Globus pallidus (tissue), 1 donor: Measurements from ENCODE around the gene OPRL1.
A peak's percentile ranks its signal among the peaks of the same experiment; 100 is the strongest.

Experiments
- DNase-seq: peaks from one replicate; pipeline ENCODE4 v3.0.0-alpha.2; 2015; ENCODE audit warnings: low spot score

Gene OPRL1

DNA sequence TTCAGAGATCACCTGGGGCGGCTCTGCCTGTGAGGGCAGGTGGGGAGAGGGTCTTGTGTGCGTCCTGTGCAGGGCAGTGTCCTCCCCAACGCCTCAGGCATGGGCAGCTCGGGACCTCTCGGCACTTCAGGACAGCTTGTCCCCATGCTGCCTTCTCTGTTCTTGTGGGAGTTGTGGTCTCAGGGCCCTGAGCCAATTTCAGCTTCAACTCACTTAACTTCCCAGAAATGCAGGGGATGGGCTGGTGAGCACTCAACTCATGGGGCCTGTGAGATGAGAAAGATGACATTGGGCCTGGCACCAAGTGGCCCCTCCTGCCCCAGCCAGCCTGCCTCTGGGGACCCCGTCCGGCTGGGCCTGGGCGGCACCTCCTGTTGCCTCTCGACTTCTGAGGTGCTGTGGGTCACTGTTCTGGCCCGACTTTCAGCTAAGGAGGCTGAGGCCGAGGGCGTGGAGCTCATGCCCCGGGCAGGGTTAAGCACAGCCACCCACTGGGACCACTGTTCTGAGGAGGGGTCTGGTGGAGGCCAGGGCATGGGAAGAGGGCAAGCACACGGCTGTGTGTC, 7.3 kb upstream of the OPRL1 start:
- DNase-seq = no peak

DNA sequence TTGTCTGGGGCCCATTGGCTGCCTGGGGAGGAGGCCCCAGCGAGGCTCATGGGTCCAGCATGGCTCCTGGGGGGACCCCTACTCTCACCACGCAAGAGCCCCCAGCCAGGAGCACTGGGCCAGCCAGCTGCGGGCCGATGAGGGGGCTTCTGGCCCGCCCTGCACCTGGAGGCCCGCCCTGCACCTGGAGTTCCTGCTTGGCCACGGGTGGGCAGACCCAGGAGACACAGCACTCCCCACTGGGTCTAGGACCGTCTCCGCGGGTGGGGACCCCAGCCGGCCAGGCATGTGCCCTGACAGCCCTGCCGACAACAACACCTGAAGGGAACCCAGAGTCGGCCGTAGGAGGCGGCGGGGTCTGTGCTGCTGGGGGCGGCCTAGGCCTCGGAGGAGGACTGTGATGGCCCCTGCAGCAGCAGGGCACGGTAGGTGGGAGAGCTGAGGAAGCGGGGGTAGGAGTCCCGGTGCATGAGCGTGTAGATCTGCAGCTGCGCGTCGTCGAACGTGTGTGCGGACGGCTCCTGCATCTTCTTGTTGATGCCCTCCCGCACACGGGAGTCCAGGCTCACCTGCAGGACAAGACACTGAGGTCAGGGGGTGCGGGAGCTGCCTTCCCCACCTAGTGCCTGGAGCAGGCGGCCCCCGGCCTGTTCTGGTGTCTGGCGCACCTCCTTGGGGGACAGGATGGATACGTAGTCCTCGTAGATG, 6.3 kb upstream of the OPRL1 start:
- no peak for DNase-seq

DNA sequence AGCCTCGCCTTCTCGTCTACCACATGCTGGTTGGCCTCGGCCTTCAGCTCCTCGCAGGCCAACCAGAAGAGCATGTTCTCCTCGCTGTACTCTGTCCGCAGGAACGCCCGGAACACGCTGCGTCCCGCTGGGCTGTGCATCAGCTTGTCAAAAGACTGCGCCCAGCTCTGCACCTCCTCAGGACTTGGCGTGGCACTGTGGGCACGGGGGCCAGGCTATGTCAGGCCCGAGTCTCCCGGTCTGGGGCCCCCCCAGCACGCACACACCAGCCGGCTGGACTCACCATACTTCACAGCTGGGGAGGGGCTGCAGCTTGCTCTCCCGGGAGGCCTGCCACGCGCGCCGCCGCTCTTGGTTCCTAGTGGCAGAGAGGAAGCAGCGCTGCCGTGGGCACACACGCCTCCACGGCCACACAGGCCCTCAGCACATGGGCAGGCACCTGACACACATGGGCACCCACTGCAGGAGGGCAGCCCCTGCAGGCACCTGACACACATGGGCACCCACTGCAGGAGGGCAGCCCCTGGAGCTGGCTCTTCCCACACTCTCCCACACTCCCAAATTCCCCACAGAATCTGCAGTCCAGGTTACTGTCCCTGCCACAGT, 5.6 kb upstream of the OPRL1 start:
- no peak for DNase-seq

DNA sequence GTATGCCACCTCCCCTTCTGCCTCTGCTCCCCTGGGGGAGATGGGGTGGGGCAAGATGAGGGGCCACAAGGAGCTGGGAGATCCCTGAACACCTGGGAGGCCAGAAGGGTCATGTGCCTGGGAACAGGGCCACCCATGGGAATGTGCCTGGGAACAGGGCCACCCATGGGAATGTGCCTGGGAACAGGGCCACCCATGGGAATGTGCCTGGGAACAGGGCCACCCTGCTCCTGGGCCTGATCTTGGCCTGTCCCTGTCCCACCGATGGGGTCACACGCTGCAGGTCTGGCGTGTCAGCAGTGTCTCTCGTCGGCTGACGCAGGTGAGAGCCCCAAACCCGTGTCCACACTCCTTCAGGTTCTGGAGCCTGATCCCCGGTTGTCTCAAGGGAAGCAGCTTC, 4.9 kb upstream of the OPRL1 start:
- no peak for DNase-seq

DNA sequence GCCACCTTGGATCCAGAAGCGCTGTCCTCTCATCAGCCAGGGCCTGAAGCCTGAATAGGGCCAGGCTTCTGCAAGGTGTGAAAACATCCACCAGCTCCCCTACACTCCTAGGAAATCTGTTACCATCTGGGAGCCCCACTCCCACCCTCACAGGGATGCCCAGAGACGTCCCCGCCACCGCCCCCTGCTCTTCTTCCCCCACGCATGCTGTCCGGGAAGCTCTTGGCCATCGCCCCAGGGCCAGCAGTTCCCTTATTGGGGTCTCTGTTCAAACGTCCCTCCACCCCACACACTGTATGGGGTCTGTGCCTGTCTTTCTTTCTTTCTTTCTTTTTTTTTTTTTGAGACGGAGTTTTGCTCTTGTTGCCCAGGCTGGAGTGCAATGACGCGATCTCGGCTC, 4.3 kb upstream of the OPRL1 start:
- DNase-seq = no peak

DNA sequence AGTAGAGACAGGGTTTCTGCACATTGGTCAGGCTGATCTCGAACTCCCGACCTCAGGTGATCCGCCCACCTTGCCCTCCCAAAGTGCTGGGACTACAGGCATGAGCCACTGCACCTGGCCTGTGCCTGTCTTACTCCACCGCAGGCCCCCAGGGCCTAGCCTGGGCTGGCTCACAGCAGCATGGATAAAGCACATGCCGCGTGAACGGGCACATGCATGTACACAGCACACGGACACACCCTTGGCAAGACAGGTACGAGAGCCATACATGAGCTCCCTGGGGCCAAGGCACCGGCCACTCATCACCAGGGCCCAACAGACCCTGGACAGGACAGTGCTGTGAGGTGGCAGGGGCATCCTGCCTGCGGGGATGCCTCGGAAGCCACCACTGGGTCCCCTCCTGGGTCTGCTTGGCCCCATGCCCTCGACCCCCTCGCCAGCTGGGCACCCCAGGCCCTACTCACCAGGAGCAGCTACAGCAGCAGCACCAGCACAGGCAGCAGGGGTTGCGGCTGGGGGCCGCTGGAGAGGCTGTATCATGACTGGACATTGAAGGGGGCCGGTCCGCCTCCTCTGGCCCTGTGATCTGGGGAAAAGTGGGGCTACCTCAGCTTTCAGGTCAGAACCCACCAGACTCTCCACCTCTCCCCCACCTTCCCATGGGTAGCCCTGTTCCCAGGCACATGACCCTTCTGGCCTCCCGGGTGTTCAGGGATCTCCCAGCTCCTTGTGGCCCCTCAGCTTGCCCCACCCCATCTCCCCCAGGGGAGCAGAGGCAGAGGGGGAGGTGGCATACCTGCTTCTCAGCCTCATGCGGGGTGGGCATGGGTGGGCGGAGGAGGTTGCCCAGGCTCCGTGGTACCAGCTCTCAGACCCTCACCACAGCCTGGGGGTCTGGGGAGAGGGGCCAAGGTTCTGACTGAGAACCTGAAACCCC, 3.6 kb upstream of the OPRL1 start:
- no peak for DNase-seq

DNA sequence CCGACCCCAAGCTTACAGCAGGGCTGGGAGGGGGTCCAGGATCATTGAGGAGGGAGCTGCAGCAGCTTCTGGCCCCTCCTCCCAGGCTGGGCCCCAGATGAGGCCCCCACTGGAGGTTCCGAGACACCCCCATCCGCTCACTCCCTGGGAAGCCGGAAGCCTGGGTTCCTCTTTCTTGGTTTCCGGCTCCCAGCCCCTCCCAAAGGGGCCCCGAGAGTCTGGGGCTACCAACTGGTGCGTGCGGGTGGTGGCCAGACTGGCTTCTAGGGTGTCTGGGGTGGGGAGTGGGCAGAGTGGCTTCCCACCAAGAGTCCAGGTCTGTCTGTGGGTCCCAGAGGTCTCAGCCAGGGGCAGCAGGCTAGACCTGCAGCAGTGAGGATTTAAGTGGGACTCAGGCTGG, 2.8 kb upstream of the OPRL1 start:
- peak; percentile 33 for DNase-seq

DNA sequence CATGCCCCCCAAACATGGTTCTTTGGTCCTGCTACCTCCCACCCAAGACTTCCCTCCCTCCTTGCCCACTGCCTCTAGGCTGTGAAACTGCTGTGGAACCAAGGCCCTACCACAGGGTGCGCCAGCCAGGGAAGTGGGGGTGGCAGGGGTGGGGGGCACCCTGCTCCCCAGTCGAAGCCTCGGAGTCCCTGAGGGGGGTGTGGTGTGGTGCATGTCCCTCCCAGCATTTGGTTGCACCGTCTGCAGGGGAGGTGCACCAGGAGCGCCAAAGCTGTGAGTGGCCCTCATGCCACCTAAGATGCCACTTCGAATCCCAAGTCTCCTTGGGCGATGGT, 2.4 kb upstream of the OPRL1 start:
- DNase-seq = no peak

DNA sequence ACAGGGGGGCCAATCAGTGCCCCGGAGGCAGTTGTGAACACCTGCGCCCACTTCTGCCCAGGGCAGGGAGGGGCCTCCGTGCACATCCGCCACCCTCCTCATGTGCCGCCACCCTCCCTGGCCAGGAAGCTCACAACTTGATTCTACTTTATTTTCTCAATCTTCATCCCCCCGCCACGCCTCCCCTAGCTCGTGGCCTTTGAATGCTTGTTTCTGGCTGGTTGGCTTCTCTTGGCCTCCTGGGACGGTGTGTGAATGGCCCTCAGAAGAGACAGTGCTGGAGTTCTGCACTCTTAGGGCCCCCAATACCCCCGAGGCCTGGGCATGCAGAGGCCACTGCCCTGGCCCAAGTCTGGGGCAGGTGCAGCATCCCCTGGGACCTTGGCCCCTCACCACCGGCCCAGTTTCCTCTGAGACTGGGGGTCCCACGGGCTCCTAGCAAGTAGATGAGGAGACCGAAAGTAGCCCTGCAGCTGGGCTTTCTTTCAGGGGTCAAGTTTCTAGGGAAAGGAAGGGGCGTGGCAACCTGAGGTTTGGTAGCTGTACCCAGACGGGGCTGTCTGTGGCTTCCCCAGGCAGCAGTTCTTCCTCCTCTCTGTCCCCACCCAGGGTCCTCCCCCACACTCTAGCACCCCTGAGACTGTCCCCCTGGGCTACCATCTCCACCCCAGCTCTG, 1.9 kb upstream of the OPRL1 start:
- DNase-seq = no peak

DNA sequence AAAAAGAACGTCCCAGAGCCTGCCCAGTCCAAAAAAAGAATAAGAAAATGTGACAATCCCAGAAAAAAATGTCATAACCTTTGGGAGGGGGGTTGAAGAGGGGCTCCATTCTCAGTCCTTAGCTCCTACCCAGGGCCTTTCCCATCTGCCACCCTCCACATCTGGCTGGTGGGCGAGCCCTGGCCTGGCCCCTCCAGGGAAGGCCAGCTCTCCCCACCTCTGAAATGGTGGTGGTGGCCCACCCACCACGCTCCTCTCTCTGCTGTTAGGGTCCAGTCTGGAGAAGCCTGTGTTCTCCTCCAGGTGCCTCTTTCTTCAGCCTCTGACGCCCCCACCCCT, 979 bp upstream of the OPRL1 start:
- no peak for DNase-seq

DNA sequence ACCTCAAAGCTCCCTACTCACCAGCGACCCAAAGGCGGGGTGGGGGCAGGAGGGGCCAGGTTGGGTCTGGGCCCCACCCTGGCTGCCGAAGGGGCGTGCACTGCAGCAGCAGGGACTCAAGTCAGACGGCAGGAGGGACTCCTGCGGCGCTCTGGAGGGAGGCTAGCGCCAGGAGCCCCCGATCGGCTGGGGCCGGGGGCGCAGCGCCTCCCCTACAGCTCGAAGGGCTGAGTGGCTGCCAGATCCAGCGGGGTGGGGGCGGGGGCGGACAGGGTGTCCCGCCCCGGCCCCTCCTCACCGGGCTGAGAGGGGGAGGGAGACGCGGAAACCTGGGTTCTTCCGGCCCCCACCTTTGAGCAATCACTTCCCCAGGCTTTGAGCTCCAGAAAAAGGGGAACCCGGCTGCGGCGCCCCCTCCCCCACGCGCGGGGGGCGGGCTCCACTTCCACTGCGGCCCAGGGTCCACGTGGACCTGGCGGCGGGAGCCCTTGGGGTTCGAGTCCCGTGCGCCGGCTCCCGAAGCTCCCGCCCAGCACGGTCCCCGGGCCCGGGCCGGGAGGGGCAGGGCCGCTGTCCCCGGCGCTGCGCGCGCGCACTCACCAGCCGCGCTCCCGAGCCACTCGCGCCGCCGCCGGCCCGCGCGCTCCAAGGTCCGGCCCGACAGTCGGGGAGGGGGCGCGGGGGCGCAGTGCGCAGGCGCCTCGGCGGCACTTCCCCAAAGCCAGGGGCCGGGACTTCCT, 439 bp upstream of the OPRL1 start, which contains the start of gene RGS19:
RGS19 (minus strand) TSS at position 246 of the 740 bp plus-strand sequence. CDS start 2,632 bp downstream, outside the sequence.
- DNase-seq = peak; percentile 45

DNA sequence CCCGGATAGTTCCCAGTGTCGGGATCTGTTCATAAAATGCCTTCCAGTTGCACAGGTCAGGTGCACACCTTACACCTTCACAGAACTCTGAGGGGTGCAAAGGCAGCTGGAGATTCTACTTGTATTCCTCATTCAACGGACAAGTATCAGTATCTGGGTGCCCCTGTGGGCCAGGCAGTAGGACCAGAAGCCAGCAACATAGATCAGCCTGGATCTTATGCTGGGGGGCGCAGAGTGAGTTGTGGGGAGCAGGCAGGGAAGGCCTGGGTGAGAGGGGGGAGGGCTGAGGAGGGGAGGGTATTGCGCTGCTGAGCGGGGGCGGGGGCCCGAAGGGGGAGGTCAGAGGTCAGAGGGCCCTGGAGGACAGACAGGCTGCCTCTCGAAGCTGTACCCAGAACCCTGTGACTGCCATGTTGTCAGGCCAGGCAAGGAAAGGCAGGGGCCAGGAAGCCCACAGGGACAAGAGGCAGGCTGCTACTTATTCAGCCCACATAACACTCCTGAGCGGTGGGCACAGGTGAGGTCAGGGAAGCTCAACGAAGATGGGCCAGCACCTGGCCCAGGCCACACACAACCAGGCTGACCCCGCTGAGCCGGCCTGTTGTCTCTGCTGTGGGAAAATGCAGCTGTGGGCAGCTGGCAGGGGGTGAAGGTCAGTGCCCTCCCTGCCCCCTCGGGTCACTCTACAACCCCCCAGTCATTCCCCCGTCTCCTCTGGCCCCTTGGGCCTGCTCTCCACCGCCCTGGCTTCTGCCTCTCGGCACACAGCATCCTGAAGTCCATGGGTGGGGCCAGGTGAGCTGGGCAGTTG, 1.1 kb downstream of the OPRL1 start:
- DNase-seq = no peak

DNA sequence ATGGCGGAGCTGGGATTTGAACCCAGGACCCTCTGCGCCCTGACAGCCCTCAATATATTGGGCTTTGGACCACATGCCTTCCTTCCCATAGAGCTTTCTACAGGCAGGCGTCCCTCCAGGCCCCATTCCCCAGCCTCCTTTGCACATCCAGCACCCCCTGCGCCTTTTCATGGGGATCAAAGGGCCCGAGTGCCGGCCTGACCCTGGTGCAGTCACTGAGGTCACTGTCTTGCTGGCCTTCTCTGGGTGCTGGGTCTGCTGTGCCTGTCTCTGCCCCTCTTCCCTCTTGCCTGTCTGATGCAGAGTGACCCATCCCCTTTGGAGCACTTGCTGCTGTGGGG, 1.7 kb downstream of the OPRL1 start:
- DNase-seq = no peak

DNA sequence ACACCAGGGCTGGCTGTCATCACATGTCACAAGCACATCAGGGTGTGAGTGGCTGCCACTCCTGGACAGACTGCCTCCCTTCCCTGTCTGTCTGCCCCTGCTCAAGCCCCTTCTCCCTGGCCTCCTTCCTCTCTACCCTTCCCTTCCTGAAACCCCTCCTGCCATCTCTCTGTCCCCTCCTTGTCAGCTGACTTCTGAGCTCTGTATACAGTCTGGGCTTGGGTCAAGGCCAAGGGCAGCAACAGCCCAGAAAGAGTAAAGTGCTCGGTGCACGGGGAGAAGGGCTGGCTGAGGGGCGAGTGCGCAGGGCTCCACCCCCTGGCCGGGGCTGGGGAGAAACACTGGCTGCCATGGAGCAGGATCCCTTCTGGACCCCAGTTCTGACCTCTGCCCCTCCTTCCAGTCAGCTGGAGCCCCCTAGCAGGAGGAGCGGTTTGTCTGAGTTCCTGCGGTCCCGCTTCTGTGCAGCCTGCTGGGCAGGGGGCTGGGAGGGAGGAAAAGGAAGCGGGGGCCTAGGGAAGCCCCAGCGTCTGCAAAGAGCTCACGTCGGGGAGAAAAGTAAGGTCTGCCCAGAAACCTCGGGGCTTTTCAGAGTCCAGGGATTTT, 2.3 kb downstream of the OPRL1 start:
- no peak for DNase-seq

DNA sequence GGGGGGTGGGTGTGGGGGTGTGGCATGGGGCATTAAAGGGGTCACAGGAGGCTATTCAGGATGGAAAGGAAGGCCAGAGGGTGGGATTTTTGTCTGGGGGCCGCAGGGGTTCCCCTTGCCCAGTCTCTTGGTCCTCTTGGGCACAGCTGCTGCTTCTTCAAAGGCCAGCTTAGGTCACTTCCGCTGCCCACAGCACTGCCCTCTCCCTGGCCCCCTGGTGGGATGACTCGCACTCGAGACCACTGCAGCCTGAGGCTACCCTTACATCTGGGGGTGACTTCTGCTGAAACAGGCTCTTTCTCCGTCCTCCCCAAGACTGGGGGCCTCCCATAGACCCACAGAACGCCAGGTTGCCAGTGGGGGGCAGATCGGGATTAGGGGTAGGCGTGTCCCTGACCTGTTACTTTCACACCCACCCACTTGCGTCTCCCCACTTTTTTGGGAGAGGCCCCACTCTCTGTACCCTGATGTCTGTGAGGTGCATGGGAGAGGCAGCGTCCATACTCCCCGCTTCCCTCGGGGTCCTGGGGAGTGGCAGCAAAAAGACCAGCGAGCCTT, 3.0 kb downstream of the OPRL1 start:
- no peak for DNase-seq

DNA sequence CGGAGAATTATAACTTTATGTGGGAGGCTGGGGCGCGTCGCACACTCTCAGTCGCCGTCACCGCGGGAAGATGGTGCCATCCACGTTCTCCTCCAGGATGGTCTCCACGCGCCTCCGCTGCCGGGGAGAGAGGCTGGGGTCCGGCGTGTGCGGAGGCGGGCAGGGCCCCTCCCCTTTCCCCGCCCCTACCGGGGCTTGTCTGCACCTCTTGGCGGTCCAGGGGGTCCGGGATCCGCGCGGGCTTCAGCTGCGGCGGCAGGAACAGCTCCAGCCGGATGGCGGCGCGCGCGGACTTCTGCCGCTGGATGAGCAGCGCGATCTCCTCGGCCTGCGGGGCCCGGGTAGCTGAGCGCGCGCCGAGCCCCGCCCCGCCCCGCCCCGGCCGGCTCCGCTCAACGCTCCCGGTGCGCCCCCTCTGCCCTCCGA, 3.5 kb downstream of the OPRL1 start:
- peak; percentile 45 for DNase-seq

DNA sequence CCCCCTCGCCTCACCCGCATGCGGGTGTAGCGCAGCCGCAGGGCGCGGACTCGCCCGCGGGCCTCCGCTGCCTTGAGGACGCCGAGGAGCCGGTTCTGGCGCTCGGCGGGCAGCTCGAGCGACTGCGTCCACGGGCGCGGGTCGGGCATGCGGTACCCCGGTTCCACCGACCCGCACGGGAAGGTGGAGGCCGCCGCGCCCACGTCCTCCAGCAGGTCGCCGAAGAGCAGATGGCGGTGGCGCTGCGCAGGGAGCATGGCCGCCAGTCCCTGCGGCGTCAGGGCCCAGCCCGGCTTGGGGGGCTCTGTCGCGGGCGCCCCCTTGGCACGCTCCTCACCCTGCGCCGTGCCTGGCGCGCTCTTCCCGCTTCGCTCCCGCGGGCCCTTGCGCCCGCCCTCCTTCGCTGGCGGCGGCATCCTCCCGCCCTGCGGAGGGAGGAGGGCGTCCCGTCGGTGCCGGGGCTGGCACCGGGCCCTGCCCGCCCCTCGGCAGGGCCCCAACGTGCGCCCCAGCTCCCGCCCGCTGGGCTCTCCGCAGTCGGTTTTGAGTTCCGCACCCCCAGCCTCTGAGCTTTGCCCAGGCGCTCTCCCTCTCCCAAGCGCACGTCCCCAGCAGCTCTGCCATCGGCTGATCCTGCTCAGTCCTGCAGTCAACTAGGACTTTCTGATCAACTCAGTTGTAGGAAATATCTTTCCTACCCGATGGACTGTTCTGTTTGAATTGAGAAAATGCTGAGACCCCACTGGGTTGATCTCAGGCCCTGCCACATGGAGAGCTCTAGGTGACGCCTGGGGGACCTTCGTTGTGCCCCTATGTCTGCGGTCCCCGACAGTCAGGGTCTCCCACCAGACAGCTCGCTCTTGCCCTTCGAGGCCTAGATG, 4.2 kb downstream of the OPRL1 start, which contains the start of gene LKAAEAR1:
LKAAEAR1 (minus strand) TSS at position 595 of the 881 bp plus-strand sequence; CDS start at position 416, 179 bp downstream.
- DNase-seq = no peak

DNA sequence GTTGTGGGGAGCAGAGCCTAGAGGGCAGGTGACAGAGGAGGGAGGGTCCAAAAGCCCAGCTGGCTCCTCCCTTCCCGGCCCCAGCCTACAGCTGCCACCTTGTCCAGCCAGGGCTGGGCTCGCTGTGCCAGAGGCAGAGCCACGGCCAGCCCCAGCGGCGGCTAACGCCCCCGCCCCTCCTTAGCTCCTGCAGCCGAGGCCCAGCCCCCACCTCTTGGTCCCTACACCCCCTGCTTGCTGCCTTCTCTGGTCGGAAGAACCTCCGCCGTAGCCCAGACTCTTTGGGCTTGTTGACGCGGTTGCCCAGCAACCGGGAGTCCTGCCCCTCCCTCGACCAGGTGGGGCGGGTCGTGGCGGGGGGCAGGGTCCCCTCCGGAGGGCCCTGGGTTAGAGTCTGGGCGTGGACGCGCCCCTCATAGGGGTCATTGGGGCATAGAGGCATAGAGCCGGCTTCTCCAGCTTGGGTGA, 4.8 kb downstream of the OPRL1 start:
- DNase-seq = no peak

DNA sequence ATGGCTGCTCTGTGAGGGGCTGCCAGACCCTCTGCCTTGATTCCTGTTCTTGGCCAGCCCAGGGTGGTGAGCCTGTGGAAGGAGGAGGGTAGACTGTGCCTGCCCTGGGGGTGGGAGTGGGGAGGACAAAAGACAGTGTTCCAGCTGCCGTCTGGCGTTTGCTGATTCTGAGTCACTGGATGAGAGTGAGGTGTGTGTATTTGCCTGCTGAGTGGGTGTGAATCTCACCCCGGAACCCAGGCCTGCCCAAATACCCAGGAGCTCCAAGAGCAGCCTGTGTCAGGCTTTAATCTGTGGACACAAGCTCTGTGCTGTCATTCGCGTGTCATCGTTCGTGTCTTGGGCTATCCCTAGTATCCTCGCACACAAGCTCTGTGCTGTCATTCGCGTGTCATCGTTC, 6.9 kb downstream of the OPRL1 start:
- no peak for DNase-seq
